ENCODE data around the gene ADGRA3. TPM values are rescaled to one million over a fixed set of nuclear protein-coding genes. Genes with fewer than 3 reads are reported as not detected.

ADGRA3 gene
- total and polyA plus RNA-seq, 8 donors = 13.4 to 27.4 (median 17.6) TPM

GRCh38 chr4:22500831-22501714 lies 14.8 kb downstream of the ADGRA3 start:
- 37 to 41% methylated on average over 6 of the region's 6 CpGs for WGBS, 2 donors
- TF ChIP-seq, protein P1, sequence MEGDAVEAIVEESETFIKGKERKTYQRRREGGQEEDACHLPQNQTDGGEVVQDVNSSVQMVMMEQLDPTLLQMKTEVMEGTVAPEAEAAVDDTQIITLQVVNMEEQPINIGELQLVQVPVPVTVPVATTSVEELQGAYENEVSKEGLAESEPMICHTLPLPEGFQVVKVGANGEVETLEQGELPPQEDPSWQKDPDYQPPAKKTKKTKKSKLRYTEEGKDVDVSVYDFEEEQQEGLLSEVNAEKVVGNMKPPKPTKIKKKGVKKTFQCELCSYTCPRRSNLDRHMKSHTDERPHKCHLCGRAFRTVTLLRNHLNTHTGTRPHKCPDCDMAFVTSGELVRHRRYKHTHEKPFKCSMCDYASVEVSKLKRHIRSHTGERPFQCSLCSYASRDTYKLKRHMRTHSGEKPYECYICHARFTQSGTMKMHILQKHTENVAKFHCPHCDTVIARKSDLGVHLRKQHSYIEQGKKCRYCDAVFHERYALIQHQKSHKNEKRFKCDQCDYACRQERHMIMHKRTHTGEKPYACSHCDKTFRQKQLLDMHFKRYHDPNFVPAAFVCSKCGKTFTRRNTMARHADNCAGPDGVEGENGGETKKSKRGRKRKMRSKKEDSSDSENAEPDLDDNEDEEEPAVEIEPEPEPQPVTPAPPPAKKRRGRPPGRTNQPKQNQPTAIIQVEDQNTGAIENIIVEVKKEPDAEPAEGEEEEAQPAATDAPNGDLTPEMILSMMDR (IDR thresholded peaks at IDR 0.05) = no peak
- H3K4me1 ChIP-seq = peaks cover 9 to 22% (median 12%) of the 10 kb centered on the region in 3 donors
- H3K27me3 ChIP-seq = no peaks in the 10 kb centered on the region
- no peaks in the 10 kb centered on the region for H3K36me3 ChIP-seq
- DNase-seq (peak in 2 of 6 donors; percentile 29 to 36), ATAC-seq (peak; percentile 70 to 86 (median 78)), FAIRE-seq (no peak)
- no peaks in the 10 kb centered on the region for H3K9me3 ChIP-seq
- peak overlapping the region in 2 of 4 donors; percentile 23 to 33 for H3K27ac ChIP-seq
- H3K4me3 ChIP-seq = no peak overlapping the region
- intact Hi-C loops (cut with DNase I) = no loop called here

DNA sequence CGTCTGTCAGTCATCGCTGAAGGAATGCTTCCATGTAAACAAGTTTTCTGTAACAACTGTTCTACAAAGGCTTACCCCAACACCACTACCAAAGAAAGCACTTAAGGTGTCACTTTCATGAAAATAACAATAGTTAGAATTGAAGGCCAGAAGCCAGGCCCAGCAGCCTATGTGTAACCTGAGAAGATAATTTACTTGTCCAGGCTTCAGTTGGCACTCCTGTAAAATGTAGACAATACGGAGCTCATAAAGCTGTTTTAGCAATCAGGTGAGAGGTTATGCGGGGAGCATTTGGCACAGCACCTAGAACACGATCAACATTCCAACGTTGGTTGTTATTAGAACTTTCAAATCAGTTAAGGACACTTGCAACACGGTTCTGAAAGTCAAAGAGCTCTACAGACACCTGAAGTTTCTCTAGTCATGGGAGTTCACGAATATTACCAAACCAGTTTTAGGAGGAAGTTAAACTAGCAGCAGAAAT lies 15.7 kb downstream of the ADGRA3 start:
- Histone ChIP-seq H3K9me3 (no peaks in the 10 kb centered on the region), H3K27me3 (no peaks in the 10 kb centered on the region), H3K27ac (peak overlapping the region in 2 of 4 donors; percentile 23 to 33), H3K4me3 (no peak overlapping the region), H3K36me3 (no peaks in the 10 kb centered on the region), H3K4me1 (peaks cover 5 to 22% (median 7%) of the 10 kb centered on the region in 3 donors)
- 31% methylated on average over 8 of the region's 8 CpGs for WGBS, 2 donors
- intact Hi-C loops (cut with DNase I) = no loop called here
- peak; percentile 41 to 65 (median 49) for ATAC-seq
- DNase-seq = peak in 2 of 6 donors; percentile 9 to 30
- no peak for FAIRE-seq
- TF ChIP-seq, protein P1 (IDR thresholded peaks at IDR 0.05) = no peak

DNA sequence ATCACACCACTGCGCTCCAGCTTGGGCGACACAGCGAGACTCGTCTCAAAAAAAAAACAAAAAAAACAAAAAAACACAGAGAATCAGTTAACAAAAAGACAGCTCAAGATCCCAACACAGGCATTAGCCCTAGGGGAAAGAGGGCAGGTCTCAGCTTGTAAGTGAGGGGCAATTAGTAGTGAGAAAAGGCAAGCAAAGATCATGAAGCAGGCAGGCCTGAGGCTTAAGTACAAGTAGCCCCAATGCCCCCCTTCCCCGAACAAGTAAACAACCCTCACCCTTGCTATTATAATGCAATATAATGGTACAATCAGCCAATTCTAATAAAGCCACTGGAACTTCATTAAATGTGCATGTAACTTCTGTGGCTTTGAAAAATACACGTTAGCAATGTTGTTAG lies 17.0 kb downstream of the ADGRA3 start:
- Histone ChIP-seq H3K4me3 (no peak overlapping the region), H3K36me3 (no peaks in the 10 kb centered on the region), H3K27me3 (no peaks in the 10 kb centered on the region), H3K27ac (no peak overlapping the region), H3K9me3 (no peaks in the 10 kb centered on the region), H3K4me1 (peaks cover 5 to 22% (median 7%) of the 10 kb centered on the region in 3 donors)
- 85% methylated on average over 6 of the region's 6 CpGs for WGBS, 2 donors
- FAIRE-seq = no peak
- TF ChIP-seq, protein P1 (IDR thresholded peaks at IDR 0.05) = no peak
- no peak for DNase-seq
- intact Hi-C loops (cut with DNase I) = no loop called here
- no peak for ATAC-seq

DNA sequence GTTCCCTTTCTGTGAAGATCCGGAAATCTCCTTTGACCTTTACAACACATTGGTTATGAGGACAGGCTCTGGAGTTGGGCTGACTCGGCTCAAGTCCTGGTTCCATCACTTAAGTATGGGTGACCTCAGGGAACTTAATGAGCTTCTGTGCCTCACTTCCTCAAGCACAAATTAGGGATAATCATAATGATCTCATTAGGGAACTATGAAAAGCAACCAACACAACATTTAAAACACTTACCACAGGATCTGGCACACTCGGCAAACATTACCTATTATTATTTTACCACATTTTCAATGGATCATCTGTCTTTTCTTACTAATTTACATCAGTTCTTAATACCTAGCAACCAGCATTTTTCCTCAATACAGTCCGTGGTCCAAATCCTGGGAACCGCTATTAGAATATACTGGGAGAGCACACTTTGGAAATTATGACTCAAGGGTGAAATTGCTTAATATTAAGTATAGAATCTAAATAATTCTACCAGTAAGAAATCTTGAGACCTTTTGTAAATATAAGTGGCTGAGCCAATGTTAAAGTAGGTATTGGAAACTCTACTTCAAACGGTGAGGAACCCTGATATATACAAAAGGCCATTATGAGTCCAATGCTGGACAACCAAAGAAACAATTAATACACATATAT lies 19.6 kb downstream of the ADGRA3 start:
- no peak for DNase-seq
- 80 to 86% methylated on average over 6 of the region's 6 CpGs for WGBS, 2 donors
- Histone ChIP-seq H3K9me3 (no peaks in the 10 kb centered on the region), H3K4me3 (no peak overlapping the region), H3K27ac (no peak overlapping the region), H3K36me3 (no peaks in the 10 kb centered on the region), H3K27me3 (no peaks in the 10 kb centered on the region), H3K4me1 (peaks cover 5 to 9% (median 7%) of the 10 kb centered on the region in 3 donors)
- FAIRE-seq = no peak
- TF ChIP-seq, protein P1 (IDR thresholded peaks at IDR 0.05) = no peak
- intact Hi-C loops (cut with DNase I) = no loop called here
- no peak for ATAC-seq

All from pancreas (tissue), 10 donors.